ENCODE results near the gene TAF11L11. TPM values are rescaled to one million over a fixed set of nuclear protein-coding genes. Genes with fewer than 3 reads are reported as not detected.

The TAF11L11 gene
- total and polyA plus RNA-seq, 4 donors: not detected

Small RNAs within 50 kb of the gene (small RNA-seq; reads per million reads assigned to genes)
- gene AC233724.1 (not detected), gene AC233724.2 (not detected), gene AC233724.3 (not detected), gene AC233724.4 (not detected), gene AC233724.6 (not detected), gene AC233724.7 (not detected)

Other genes starting within 250 kb of the TAF11L11 start
- not detected for gene TAF11L2, start 106.0 kb upstream of the TAF11L11 start, total RNA-seq
- gene TAF11L2, start 106.0 kb upstream of the TAF11L11 start, polyA plus RNA-seq: not detected
- not detected for gene TAF11L3, start 85.8 kb upstream of the TAF11L11 start, total RNA-seq
- gene TAF11L3, start 85.8 kb upstream of the TAF11L11 start, polyA plus RNA-seq: not detected
- gene TAF11L4, start 82.4 kb upstream of the TAF11L11 start, total RNA-seq: not detected
- not detected for gene TAF11L4, start 82.4 kb upstream of the TAF11L11 start, polyA plus RNA-seq
- gene TAF11L5, start 78.9 kb upstream of the TAF11L11 start, total RNA-seq: not detected
- gene TAF11L5, start 78.9 kb upstream of the TAF11L11 start, polyA plus RNA-seq: not detected
- gene TAF11L6, start 75.5 kb upstream of the TAF11L11 start, total RNA-seq: not detected
- gene TAF11L6, start 75.5 kb upstream of the TAF11L11 start, polyA plus RNA-seq: not detected
- gene TAF11L7, start 18.4 kb upstream of the TAF11L11 start, total RNA-seq: not detected
- gene TAF11L7, start 18.4 kb upstream of the TAF11L11 start, polyA plus RNA-seq: not detected
- gene TAF11L8, start 13.2 kb upstream of the TAF11L11 start, total RNA-seq: not detected
- not detected for gene TAF11L8, start 13.2 kb upstream of the TAF11L11 start, polyA plus RNA-seq
- gene TAF11L9, start 9.8 kb upstream of the TAF11L11 start, total RNA-seq: not detected
- not detected for gene TAF11L9, start 9.8 kb upstream of the TAF11L11 start, polyA plus RNA-seq
- gene TAF11L10, start 6.4 kb upstream of the TAF11L11 start, total RNA-seq: not detected
- not detected for gene TAF11L10, start 6.4 kb upstream of the TAF11L11 start, polyA plus RNA-seq
- gene TAF11L12, start 6.2 kb downstream of the TAF11L11 start, total RNA-seq: not detected
- gene TAF11L12, start 6.2 kb downstream of the TAF11L11 start, polyA plus RNA-seq: not detected
- not detected for gene TAF11L13, start 27.9 kb downstream of the TAF11L11 start, total RNA-seq
- not detected for gene TAF11L13, start 27.9 kb downstream of the TAF11L11 start, polyA plus RNA-seq
- not detected for gene TAF11L14, start 30.3 kb downstream of the TAF11L11 start, total RNA-seq
- not detected for gene TAF11L14, start 30.3 kb downstream of the TAF11L11 start, polyA plus RNA-seq

Measured in liver (tissue), 5 donors.